Gastroesophageal sphincter (tissue), 4 donors: ENCODE results near the gene ASZ1. TPM values are rescaled to one million over a fixed set of nuclear protein-coding genes. Genes with fewer than 3 reads are reported as not detected.

Source experiments
- ATAC-seq: fragments of 150-250 bp; one replicate; pipeline ENCODE4 v1.9.1; 2016; ENCODE audit warnings: mild to moderate bottlenecking, moderate library complexity
- H3K27ac ChIP-seq, 4 donors: fragments of 200-600 bp; sonication (generic) in 3 of 4; 1 replicate in 3 of 4; 2 replicates in 1 of 4; pipeline ENCODE4 v1.5.1; 2016 to 2019
- H3K27me3 ChIP-seq: fragments of 200-600 bp; sonication (generic); one replicate; pipeline ENCODE4 v1.5.1; 2019
- H3K36me3 ChIP-seq, 2 donors: fragments of 200-600 bp; sonication (generic); one replicate each; pipeline ENCODE4 v1.5.1; 2019; ENCODE audit warnings: control low read depth in 1 of 2
- H3K4me1 ChIP-seq, 3 donors: fragments of 200-600 bp; sonication (generic); 1 replicate in 2 of 3; 2 replicates in 1 of 3; pipeline ENCODE4 v1.5.1; 2016 to 2019; ENCODE audit warnings: control low read depth in 2 of 3
- H3K4me3 ChIP-seq, 2 donors: fragments of 200-600 bp; sonication (generic); one replicate each; pipeline ENCODE4 v1.5.1; 2019; ENCODE audit warnings: mild to moderate bottlenecking in 1 of 2, moderate library complexity in 1 of 2
- H3K9me3 ChIP-seq, 3 donors: fragments of 200-600 bp; sonication (generic); one replicate each; pipeline ENCODE4 v1.5.1; 2017 to 2019; ENCODE audit warnings: control low read depth in 2 of 3
- EP300 ChIP-seq: sonication (generic); formaldehyde crosslinking; IDR thresholded peaks from one replicate; pipeline ENCODE4 v1.6.1; 2017; ENCODE audit warnings: antibody characterized with exemption, mild to moderate bottlenecking
- POLR2A ChIP-seq, 2 donors: fragments of 450-650 bp; IDR thresholded peaks; one replicate each; pipeline ENCODE4 v1.6.1; 2017; ENCODE audit warnings: antibody characterized with exemption in 2 of 2, mild to moderate bottlenecking in 2 of 2, moderate library complexity in 1 of 2
- POLR2AphosphoS5 ChIP-seq: sonication (generic); formaldehyde crosslinking; IDR thresholded peaks from one replicate; pipeline ENCODE4 v1.6.1; 2017; ENCODE audit warnings: antibody characterized with exemption
- WGBS, 2 donors: methylation state at CpG; one replicate each; pipeline ENCODE4 v1.1.5; 2018; ENCODE audit warnings: low coverage in 1 of 2; 5-methylcytosine and 5-hydroxymethylcytosine counted together
- total RNA-seq, 4 donors: library from RNA; depleted of rRNA; stranded (reverse); fragments of >200 nt; gene quantifications; one replicate each; pipeline ENCODE4 v1.1.0, GENCODE V29; 2016
- TF ChIP-seq, protein P1 (sequence below), 4 experiments: fragments of 200-600 bp in 2 of 4; fragments of 450-650 bp in 2 of 4; sonication (generic) in 1 of 4; IDR thresholded peaks; one replicate each; pipeline ENCODE4 v1.5.1; 2017 to 2019; ENCODE audit warnings: antibody characterized with exemption in 4 of 4, mild to moderate bottlenecking in 2 of 4, moderate library complexity in 2 of 4

ASZ1 gene
- total RNA-seq, 4 donors from 2014 or later = not detected

DNA sequence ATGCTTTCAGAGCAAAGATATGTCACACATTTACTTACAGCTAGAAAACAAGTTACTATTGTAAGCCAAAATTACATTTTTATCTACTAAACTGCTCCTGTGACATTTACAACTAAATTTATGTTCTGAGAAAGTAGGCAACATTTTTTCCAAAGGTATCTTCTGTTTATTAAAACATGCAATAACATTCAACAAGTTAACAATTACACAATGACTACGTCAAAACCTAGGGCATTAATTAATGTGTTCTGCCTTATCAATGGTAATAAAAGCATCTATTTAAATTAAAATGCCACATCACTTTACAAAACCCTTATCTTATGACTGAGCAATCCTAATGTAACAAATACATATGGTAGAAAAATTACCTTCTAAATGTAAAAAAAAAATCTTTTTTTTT, 14.9 kb downstream of the ASZ1 start:
- no peaks in the 10 kb centered on the region for H3K9me3 ChIP-seq
- no peak overlapping the region for H3K4me3 ChIP-seq
- no peak for TF ChIP-seq POLR2AphosphoS5
- no peak for TF ChIP-seq POLR2A (IDR thresholded peaks at IDR 0.05)
- TF ChIP-seq, protein P1, sequence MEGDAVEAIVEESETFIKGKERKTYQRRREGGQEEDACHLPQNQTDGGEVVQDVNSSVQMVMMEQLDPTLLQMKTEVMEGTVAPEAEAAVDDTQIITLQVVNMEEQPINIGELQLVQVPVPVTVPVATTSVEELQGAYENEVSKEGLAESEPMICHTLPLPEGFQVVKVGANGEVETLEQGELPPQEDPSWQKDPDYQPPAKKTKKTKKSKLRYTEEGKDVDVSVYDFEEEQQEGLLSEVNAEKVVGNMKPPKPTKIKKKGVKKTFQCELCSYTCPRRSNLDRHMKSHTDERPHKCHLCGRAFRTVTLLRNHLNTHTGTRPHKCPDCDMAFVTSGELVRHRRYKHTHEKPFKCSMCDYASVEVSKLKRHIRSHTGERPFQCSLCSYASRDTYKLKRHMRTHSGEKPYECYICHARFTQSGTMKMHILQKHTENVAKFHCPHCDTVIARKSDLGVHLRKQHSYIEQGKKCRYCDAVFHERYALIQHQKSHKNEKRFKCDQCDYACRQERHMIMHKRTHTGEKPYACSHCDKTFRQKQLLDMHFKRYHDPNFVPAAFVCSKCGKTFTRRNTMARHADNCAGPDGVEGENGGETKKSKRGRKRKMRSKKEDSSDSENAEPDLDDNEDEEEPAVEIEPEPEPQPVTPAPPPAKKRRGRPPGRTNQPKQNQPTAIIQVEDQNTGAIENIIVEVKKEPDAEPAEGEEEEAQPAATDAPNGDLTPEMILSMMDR (IDR thresholded peaks at IDR 0.05) = no peak
- TF ChIP-seq EP300 = no peak
- ATAC-seq = no peak
- no peaks in the 10 kb centered on the region for H3K4me1 ChIP-seq
- H3K36me3 ChIP-seq = no peaks in the 10 kb centered on the region
- no peak overlapping the region for H3K27ac ChIP-seq
- WGBS, 2 donors = 26 to 40% methylated on average over 1 of the region's 1 CpG
- no peaks in the 10 kb centered on the region for H3K27me3 ChIP-seq

DNA sequence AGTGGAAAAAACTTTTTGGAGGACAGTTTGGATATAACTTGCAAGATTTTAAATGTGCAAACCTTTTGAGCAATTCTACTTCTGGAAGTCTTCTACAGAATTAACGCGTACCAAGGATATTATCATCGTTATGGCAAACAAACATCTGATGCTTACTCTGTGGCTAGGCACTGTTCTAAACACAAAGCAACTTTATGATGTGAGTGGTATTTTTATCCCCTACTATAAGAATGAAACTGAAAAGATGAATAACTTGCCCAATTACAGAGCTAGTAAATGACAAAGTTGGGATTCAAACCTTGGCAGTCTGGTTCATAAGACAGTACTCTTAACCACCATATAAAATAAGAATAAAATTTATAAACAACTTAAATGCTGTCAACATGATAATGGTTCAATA, 15.8 kb downstream of the ASZ1 start:
- 69 to 74% methylated on average over 3 of the region's 3 CpGs for WGBS, 2 donors
- peaks cover under 1% of the 10 kb centered on the region for H3K27me3 ChIP-seq
- no peak overlapping the region for H3K27ac ChIP-seq
- H3K4me1 ChIP-seq = no peaks in the 10 kb centered on the region
- no peaks in the 10 kb centered on the region for H3K9me3 ChIP-seq
- no peak for ATAC-seq
- H3K36me3 ChIP-seq = no peaks in the 10 kb centered on the region
- no peak overlapping the region for H3K4me3 ChIP-seq
- TF ChIP-seq POLR2A (IDR thresholded peaks at IDR 0.05) (no peak), EP300 (no peak), POLR2AphosphoS5 (no peak)
- TF ChIP-seq, protein P1 (IDR thresholded peaks at IDR 0.05) = no peak

DNA sequence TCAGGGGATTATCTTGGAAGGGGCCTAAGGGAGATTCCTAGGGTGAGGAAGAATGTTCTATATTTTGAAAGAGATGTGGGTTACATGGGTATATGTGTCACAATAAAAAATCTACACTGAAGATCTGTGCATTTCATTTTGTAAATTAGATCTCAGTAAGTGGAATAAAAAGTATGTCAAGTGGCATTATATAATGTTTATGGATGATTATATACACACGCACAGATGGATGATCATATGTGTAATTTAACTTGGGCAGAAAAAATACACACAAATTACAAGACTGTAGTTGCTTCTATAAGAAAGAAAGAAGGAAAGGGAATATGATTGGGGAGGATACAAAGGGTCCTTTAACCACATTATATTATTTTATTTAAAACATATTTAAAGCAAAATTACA, 18.5 kb downstream of the ASZ1 start:
- H3K9me3 ChIP-seq = peaks cover 0 to 4% (median 0%) of the 10 kb centered on the region in 3 donors
- H3K4me1 ChIP-seq = no peaks in the 10 kb centered on the region
- WGBS, 2 donors = 50 to 67% methylated on average over 1 of the region's 1 CpG
- no peak for TF ChIP-seq POLR2AphosphoS5
- no peak for TF ChIP-seq EP300
- no peak for ATAC-seq
- H3K4me3 ChIP-seq = no peak overlapping the region
- H3K27me3 ChIP-seq = peaks cover 11% of the 10 kb centered on the region
- no peak overlapping the region for H3K27ac ChIP-seq
- H3K36me3 ChIP-seq = no peaks in the 10 kb centered on the region

DNA sequence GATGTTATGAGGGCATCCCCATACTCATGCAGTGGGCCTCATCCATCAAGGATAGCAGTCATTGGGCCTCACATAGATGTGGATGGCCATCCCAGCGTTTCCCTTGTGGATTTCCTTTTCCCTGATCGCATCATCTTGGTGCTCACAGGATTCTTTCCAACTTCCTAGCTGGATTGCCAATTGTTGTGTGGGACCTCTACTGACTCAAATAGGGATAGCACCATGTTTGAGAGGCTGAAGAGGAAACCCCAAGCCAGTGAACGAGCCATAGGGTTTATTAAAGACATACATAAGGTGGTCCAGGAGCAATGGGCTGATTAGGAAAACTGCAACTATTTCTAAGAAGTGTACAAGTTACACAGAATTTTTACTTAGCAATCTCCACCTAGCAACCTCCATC, 21.8 kb downstream of the ASZ1 start:
- Histone ChIP-seq H3K4me1 (no peaks in the 10 kb centered on the region), H3K36me3 (no peaks in the 10 kb centered on the region), H3K27me3 (peaks cover 11% of the 10 kb centered on the region), H3K4me3 (no peak overlapping the region), H3K9me3 (peaks cover 0 to 4% (median 0%) of the 10 kb centered on the region in 3 donors), H3K27ac (no peak overlapping the region)
- TF ChIP-seq POLR2AphosphoS5 (no peak), POLR2A (IDR thresholded peaks at IDR 0.05) (no peak)
- TF ChIP-seq, protein P1 (IDR thresholded peaks at IDR 0.05) = no peak
- 100% methylated on average over 1 of the region's 3 CpGs; no CpG with 5 or more reads in 1 of the 2 donors for WGBS, 2 donors
- no peak for ATAC-seq

DNA sequence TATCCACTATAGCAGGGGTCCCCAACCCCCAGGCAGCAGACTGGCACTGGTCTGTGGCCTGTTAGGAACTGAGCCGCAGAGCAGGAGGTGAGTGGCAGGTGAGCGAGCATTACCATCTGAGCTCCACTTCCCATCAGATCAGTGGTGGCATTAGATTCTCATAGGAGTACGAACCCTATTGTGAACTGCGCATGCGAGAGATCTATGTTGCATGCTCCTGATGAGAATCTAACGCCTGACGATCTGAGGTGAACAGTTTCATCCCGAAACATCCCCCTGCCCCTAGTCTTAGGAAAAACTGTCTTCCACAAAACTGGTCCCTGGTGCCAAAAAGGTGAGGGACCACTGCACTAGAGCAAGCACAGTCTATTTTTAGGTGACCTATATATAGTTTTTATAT, 23.6 kb downstream of the ASZ1 start:
- ATAC-seq = no peak
- 93 to 96% methylated on average over 3 to 6 of the region's 8 CpGs for WGBS, 2 donors
- H3K9me3 ChIP-seq = peaks cover 0 to 4% (median 0%) of the 10 kb centered on the region in 3 donors
- no peaks in the 10 kb centered on the region for H3K36me3 ChIP-seq
- H3K27ac ChIP-seq = no peak overlapping the region
- H3K27me3 ChIP-seq = peaks cover 11% of the 10 kb centered on the region
- no peaks in the 10 kb centered on the region for H3K4me1 ChIP-seq
- no peak overlapping the region for H3K4me3 ChIP-seq
- TF ChIP-seq POLR2A (IDR thresholded peaks at IDR 0.05) = no peak
- no peak for TF ChIP-seq POLR2AphosphoS5
- TF ChIP-seq, protein P1 (IDR thresholded peaks at IDR 0.05) = no peak
- no peak for TF ChIP-seq EP300
